Panc1 (cell line): ENCODE measurements around the gene PLAAT5. TPM values are rescaled to one million over a fixed set of nuclear protein-coding genes. Genes with fewer than 3 reads are reported as not detected.

Experiments used
- ATAC-seq: fragments of 200-7000 bp; cut with Tn5 transposase; 2 replicates; pipeline ENCODE4 v1.9.1; 2020; ENCODE audit warnings: mild to moderate bottlenecking, moderate library complexity
- BruUV-seq: library from RNA; stranded (reverse); fragments of 400-500 nt; replicated peaks from 2 replicates; lab custom pipeline; 2021; lab: Mats Ljungman, UMichigan
- CTCF ChIA-PET: fragments of 300-600 bp; sonication (Branson Sonifier 250); formaldehyde crosslinking; loops from one replicate; lab custom pipeline; 2022; ENCODE audit warnings: antibody characterized with exemption; lab: Charles Lee
- POLR2A ChIA-PET: fragments of 300-600 bp; sonication (Branson Sonifier 250); formaldehyde crosslinking; loops from one replicate; lab custom pipeline; 2022; ENCODE audit warnings: antibody characterized with exemption; lab: Charles Lee
- DNase-seq: peaks from one replicate; pipeline ENCODE4 v3.0.0-alpha.2; 2010; ENCODE audit warnings: low read depth, low spot score
- H3K27ac ChIP-seq: 2 replicates; pipeline ENCODE4 v1.5.1; 2011; ENCODE audit warnings: mild to moderate bottlenecking, low read length, inconsistent platforms
- H3K27me3 ChIP-seq: fragments of 200-500 bp; sonication (Bioruptor generic); 2 replicates; pipeline ENCODE4 v1.6.0; 2014; ENCODE audit warnings: low read length, inconsistent platforms; ENCODE audit not compliant: control insufficient read depth, insufficient read depth
- H3K36me3 ChIP-seq: fragments of 200-500 bp; sonication (Bioruptor generic); 2 replicates; pipeline ENCODE4 v1.5.1; 2014; ENCODE audit warnings: inconsistent platforms, mild to moderate bottlenecking, low read length, moderate library complexity; ENCODE audit not compliant: control insufficient read depth, insufficient read depth
- H3K4me1 ChIP-seq: 2 replicates; pipeline ENCODE4 v1.5.1; 2011; ENCODE audit warnings: inconsistent platforms, mild to moderate bottlenecking, low read length, moderate library complexity; ENCODE audit not compliant: control insufficient read depth, insufficient read depth
- H3K4me3 ChIP-seq, 2 experiments: 2 replicates each; pipeline ENCODE4 v1.5.1; 2011 to 2012; ENCODE audit warnings: low read depth in 2 of 2, low read length in 2 of 2, mild to moderate bottlenecking in 2 of 2, inconsistent platforms in 1 of 2, moderate library complexity in 1 of 2
- H3K9me3 ChIP-seq: fragments of 200-500 bp; sonication (Bioruptor generic); 2 replicates; pipeline ENCODE4 v1.5.1; 2014; ENCODE audit warnings: low read depth, mild to moderate bottlenecking, inconsistent platforms, low read length, moderate library complexity; ENCODE audit not compliant: control insufficient read depth, insufficient read depth
- POLR2AphosphoS5 ChIP-seq: IDR thresholded peaks from 2 replicates; pipeline ENCODE4 v1.6.1; 2012; ENCODE audit warnings: mild to moderate bottlenecking, low read depth, low read length, moderate library complexity
- SIN3A ChIP-seq: IDR thresholded peaks from 2 replicates; pipeline ENCODE4 v1.6.1; 2012; ENCODE audit warnings: low read depth, mild to moderate bottlenecking, low read length, moderate library complexity, borderline replicate concordance; ENCODE audit not compliant: insufficient read depth
- TCF7L2 ChIP-seq: IDR thresholded peaks from 2 replicates; pipeline ENCODE4 v1.6.1; 2011; ENCODE audit warnings: mild to moderate bottlenecking, low read depth, low read length, inconsistent platforms
- in situ Hi-C: cut with HindIII; loops from 2 replicates; pipeline ENCODE4 v1.10.0; 2016; ENCODE audit warnings: low sequenced_read_pairs, low pct_unique_long_range_greater_than_20kb
- intact Hi-C: fragments of 100-400 bp; cut with micrococcal nuclease; formaldehyde crosslinking; loops from one replicate; pipeline ENCODE4 v1.10.0; 2022; ENCODE audit not compliant: unreplicated experiment
- total RNA-seq: library from RNA; stranded (reverse); gene quantifications from one replicate; pipeline ENCODE4 v1.2.1, GENCODE V29; 2021; ENCODE audit not compliant: unreplicated experiment
- TF ChIP-seq, protein P1 (sequence below): fragments of 450-650 bp; IDR thresholded peaks from 2 replicates; pipeline ENCODE4 v1.5.1; 2017; ENCODE audit warnings: mild to moderate bottlenecking
- TF ChIP-seq, protein P2 (sequence below), 2 experiments: IDR thresholded peaks; 2 replicates each; pipeline ENCODE4 v1.6.1; 2011 to 2012; ENCODE audit warnings: low read depth in 2 of 2, control low read depth in 1 of 2, low read length in 1 of 2, mild to moderate bottlenecking in 1 of 2, moderate library complexity in 1 of 2; ENCODE audit not compliant: insufficient read depth in 1 of 2

The PLAAT5 gene
- total RNA-seq, 1 experiment from 2014 or later, result not detected

- Histone ChIP-seq H3K36me3 (no peaks in the 10 kb centered on the region), H3K27ac (peak overlapping the region; percentile 2; the same call in 1 of the 2 replicates), H3K27me3 (peaks cover 7% of the 10 kb centered on the region; the same call in 1 of the 2 replicates), H3K9me3 (no peaks in the 10 kb centered on the region), H3K4me3 (peak overlapping the region; percentile 28 to 56; a peak in 3 of 4 replicates), H3K4me1 (no peaks in the 10 kb centered on the region)
- BruUV-seq, result no TSS peak
- TF ChIP-seq TCF7L2 (no peak), SIN3A (no peak), POLR2AphosphoS5 (no peak)
- TF ChIP-seq, protein P1, sequence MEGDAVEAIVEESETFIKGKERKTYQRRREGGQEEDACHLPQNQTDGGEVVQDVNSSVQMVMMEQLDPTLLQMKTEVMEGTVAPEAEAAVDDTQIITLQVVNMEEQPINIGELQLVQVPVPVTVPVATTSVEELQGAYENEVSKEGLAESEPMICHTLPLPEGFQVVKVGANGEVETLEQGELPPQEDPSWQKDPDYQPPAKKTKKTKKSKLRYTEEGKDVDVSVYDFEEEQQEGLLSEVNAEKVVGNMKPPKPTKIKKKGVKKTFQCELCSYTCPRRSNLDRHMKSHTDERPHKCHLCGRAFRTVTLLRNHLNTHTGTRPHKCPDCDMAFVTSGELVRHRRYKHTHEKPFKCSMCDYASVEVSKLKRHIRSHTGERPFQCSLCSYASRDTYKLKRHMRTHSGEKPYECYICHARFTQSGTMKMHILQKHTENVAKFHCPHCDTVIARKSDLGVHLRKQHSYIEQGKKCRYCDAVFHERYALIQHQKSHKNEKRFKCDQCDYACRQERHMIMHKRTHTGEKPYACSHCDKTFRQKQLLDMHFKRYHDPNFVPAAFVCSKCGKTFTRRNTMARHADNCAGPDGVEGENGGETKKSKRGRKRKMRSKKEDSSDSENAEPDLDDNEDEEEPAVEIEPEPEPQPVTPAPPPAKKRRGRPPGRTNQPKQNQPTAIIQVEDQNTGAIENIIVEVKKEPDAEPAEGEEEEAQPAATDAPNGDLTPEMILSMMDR, result no peak
- TF ChIP-seq, protein P2, sequence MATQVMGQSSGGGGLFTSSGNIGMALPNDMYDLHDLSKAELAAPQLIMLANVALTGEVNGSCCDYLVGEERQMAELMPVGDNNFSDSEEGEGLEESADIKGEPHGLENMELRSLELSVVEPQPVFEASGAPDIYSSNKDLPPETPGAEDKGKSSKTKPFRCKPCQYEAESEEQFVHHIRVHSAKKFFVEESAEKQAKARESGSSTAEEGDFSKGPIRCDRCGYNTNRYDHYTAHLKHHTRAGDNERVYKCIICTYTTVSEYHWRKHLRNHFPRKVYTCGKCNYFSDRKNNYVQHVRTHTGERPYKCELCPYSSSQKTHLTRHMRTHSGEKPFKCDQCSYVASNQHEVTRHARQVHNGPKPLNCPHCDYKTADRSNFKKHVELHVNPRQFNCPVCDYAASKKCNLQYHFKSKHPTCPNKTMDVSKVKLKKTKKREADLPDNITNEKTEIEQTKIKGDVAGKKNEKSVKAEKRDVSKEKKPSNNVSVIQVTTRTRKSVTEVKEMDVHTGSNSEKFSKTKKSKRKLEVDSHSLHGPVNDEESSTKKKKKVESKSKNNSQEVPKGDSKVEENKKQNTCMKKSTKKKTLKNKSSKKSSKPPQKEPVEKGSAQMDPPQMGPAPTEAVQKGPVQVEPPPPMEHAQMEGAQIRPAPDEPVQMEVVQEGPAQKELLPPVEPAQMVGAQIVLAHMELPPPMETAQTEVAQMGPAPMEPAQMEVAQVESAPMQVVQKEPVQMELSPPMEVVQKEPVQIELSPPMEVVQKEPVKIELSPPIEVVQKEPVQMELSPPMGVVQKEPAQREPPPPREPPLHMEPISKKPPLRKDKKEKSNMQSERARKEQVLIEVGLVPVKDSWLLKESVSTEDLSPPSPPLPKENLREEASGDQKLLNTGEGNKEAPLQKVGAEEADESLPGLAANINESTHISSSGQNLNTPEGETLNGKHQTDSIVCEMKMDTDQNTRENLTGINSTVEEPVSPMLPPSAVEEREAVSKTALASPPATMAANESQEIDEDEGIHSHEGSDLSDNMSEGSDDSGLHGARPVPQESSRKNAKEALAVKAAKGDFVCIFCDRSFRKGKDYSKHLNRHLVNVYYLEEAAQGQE (IDR thresholded peaks at IDR 0.05; ENCODE audit: insufficient read depth in 1 of 2, low read depth in 2 of 2, low read length in 1 of 2), result no peak
- ATAC-seq (peak; percentile 67), DNase-seq (no peak)
- ChIA-PET POLR2A (interaction anchor here (0.7 kb wide), 1 partner anchor 874 kb away, joined by 4 read pairs; no protein-coding TSS in a partner anchor), CTCF (no interaction called here)
- in situ Hi-C loops, result no loop called here
- intact Hi-C loops, result no loop called here
Observed at GRCh38 chr11:63537293-63538101, 46.5 kb upstream of the PLAAT5 start.

- Histone ChIP-seq H3K4me3 (peak within 1 kb of the TSS; percentile 28 to 56), H3K27me3 (peaks cover 9% of the 10 kb centered on the region; the same call in 1 of the 2 replicates), H3K9me3 (no peaks in the 10 kb centered on the region), H3K4me1 (no peaks in the 10 kb centered on the region), H3K27ac (peak within 1 kb of the TSS; percentile 2), H3K36me3 (no peaks in the 10 kb centered on the region)
- in situ Hi-C loops, result no loop called here
- ATAC-seq, result peak; percentile 81
- DNase-seq, result no peak
- CTCF ChIA-PET, result no interaction called here
- intact Hi-C loops, result no loop called here
- BruUV-seq, result no TSS peak
- POLR2A ChIA-PET, result no interaction called here
- TF ChIP-seq SIN3A (no peak), TCF7L2 (no peak), POLR2AphosphoS5 (no peak)
- TF ChIP-seq, protein P2 (IDR thresholded peaks at IDR 0.05; ENCODE audit: insufficient read depth in 1 of 2, low read depth in 2 of 2, low read length in 1 of 2), result no peak
- TF ChIP-seq, protein P1, result no peak
Observed at GRCh38 chr11:63536669-63537292, 45.8 kb upstream of the PLAAT5 start, which contains the start of gene PLAAT4. PLAAT4 (plus strand) TSS chr11:63536808; CDS start chr11:63536869, 61 bp downstream.
